ENCODE results near the gene ST3GAL4.

Gene ST3GAL4

GRCh38 chr11:126451211-126451802 is 95.8 kb downstream of the ST3GAL4 start:
- no peak for DNase-seq (ENCODE audit: low spot score)

GRCh38 chr11:126452241-126453101 is 97.0 kb downstream of the ST3GAL4 start:
- no peak for DNase-seq (ENCODE audit: low spot score)

DNA sequence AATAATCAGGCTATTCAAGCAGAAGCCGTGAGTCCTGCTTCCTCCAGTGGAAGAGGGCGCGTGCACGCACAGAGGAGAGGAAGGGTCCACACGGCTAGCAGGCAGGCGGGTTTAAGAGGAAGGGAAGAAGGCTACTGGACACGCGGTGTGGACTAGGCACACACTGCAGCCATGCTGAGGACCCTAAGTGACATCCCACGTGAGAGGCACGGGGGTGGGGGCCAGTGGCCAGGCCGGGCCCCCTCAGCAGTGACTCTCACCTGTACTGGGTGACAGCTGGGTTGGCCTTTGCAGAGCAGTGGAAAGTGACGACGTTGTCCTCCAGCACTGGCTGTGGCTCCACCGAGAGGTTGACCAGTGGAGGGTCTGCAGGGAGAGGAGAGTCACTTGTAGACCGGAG is 100.6 kb downstream of the ST3GAL4 start:
- DNase-seq (ENCODE audit: low spot score) = no peak

GRCh38 chr11:126456783-126457542 is 101.5 kb downstream of the ST3GAL4 start:
- DNase-seq (ENCODE audit: low spot score) = no peak

DNA sequence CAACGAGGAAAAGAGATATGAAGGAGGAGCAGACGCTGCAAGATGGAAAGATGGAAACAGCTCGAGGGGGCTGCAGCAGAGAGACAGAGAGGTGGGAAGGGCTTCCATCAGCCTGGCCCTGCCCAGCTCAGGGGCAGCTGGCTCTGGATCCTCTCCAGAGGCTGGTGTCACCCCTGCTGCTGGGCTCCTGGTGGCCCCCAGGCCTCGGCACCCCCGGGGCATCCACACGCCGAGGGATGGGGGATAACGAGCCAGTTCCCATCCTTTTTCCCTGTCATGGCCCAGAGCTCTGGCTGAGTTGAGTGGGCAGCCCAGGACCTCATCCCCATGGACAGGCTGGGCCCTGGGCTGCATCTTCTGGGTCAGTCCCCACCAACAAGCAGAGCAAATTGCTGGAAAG is 102.3 kb downstream of the ST3GAL4 start:
- DNase-seq (ENCODE audit: low spot score) = no peak

GRCh38 chr11:126459691-126460281 is 104.3 kb downstream of the ST3GAL4 start:
- no peak for DNase-seq (ENCODE audit: low spot score)

GRCh38 chr11:126460417-126461095 is 105.1 kb downstream of the ST3GAL4 start:
- no peak for DNase-seq (ENCODE audit: low spot score)

DNA sequence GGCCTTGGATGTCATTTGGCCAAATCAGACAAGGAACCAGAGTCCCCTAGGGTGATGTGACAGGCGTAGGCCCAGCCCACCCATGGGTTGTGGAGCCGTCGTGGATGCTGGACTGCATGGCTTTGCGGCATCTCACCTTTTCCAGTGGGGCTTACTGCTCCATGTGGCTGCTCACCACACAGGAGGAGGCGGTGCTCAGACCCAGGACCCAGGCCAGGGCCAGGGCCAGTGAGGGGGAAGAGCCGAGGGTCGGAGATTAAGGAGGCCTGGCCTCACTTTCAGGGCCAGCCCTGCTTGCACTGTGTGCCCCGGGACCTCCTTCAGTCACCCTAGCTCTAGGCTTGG is 105.6 kb downstream of the ST3GAL4 start:
- DNase-seq (ENCODE audit: low spot score) = no peak

DNA sequence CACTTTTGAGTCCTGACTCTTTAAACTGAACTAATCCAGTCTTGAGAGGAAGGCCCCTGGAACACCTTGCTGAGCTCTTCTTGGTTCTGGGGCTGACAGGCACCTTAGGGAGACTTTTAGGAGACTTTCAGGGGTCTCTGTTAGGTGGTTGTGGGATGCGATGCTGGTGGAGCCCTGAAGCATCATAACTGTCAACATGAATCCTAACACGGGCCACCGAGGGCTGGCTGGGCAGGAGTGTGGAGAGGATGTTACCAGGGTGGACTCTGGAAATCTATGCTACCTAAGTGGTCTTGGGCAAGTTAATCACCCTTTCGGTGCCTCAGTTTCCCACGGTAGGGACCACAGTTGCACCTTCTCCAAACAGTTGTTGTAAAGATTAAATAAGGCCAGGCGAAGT is 106.5 kb downstream of the ST3GAL4 start:
- DNase-seq (ENCODE audit: low spot score) = no peak

- DNase-seq (ENCODE audit: low spot score) = no peak
Observed at GRCh38 chr11:126462422-126462821, 106.9 kb downstream of the ST3GAL4 start.
